ENCODE measurements around the gene ST6GALNAC6. TPM values are rescaled to one million over a fixed set of nuclear protein-coding genes. Genes with fewer than 3 reads are reported as not detected.

The ST6GALNAC6 gene
- total RNA-seq, 2 donors from 2014 or later = 46.4 to 95.1 TPM

DNA sequence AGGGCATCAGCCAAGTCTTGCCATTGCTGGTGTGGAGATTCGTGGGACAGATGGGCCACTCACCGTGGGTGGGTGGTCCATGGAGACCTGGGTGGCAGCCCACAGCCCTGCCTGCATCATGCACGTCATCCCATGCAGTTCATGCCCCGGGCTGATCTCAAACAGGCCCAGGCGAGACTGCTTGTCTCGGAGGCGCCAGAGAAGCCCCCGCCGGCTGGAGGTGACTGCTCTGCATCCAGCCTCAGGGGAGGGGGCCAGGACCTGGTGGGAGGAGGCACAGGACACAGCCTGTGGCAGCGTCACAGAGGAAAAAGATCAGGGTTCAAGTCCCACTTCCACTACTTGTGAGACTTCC is 30.2 kb upstream of the ST6GALNAC6 start:
- no peak overlapping the region for H3K4me3 ChIP-seq
- no peak overlapping the region for H3K27ac ChIP-seq
- no peak for TF ChIP-seq POLR2A (IDR thresholded peaks at IDR 0.05)
- TF ChIP-seq CTCF (IDR thresholded peaks at IDR 0.05) = no peak
- TF ChIP-seq POLR2AphosphoS5 (IDR thresholded peaks at IDR 0.05) = no peak
- H3K27me3 ChIP-seq (replicated peaks; ENCODE audit: insufficient read depth) = no peaks in the 10 kb centered on the region
- peaks cover 0 to under 1% of the 10 kb centered on the region in 2 donors for H3K36me3 ChIP-seq
- WGBS = 58% methylated on average over 10 of the region's 10 CpGs
- intact Hi-C loops (cut with DNase I) = no loop called here
- no peaks in the 10 kb centered on the region for H3K4me1 ChIP-seq (replicated peaks)
- H3K9me3 ChIP-seq = no peaks in the 10 kb centered on the region
- no peak for DNase-seq (ENCODE audit: low spot score)

GRCh38 chr9:127928676-127929624 is 29.5 kb upstream of the ST6GALNAC6 start:
- 71% methylated on average over 11 of the region's 11 CpGs for WGBS
- TF ChIP-seq CTCF (IDR thresholded peaks at IDR 0.05) (no peak), POLR2A (IDR thresholded peaks at IDR 0.05) (no peak), POLR2AphosphoS5 (IDR thresholded peaks at IDR 0.05) (no peak)
- no peaks in the 10 kb centered on the region for H3K4me1 ChIP-seq (replicated peaks)
- no peaks in the 10 kb centered on the region for H3K27me3 ChIP-seq (replicated peaks; ENCODE audit: insufficient read depth)
- intact Hi-C loops (cut with DNase I) = no loop called here
- no peaks in the 10 kb centered on the region for H3K36me3 ChIP-seq
- no peak overlapping the region for H3K27ac ChIP-seq
- no peak overlapping the region for H3K4me3 ChIP-seq
- no peak for DNase-seq (ENCODE audit: low spot score)
- no peaks in the 10 kb centered on the region for H3K9me3 ChIP-seq

DNA sequence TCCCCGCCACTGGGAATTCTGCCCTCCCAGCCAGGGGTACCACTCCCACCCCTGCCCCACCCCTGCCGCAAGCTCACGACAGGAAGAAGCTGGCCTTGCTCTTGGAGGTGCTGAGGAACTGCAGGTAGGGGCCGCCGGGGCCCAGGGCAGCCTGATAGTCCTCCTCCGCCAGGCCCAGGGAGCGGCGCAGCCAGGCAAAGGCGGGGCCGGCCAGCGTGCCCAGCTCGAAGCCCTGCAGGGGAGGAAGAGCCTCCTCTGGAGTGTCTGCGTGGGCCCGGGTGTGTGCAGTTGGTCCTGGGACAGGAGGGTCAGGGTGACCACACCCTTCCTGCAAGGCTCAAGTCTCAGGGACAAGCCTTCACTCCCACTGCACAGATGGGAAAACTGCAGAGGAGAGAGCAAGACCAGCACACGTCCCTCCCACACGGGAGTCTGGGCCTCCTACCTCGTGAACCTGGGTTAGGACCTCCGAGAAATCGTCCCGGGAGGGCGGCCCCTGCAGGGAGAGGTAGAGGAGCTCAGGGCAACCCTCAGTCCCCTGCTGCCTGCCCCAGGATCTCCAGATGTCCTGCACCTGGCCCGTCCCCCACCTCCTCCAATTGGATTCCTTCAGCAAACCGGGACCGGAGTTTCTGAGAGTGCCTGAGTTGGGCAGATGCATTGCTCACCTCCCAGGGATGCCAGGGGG is 28.7 kb upstream of the ST6GALNAC6 start:
- no peaks in the 10 kb centered on the region for H3K27me3 ChIP-seq (replicated peaks; ENCODE audit: insufficient read depth)
- no peaks in the 10 kb centered on the region for H3K9me3 ChIP-seq
- no peak overlapping the region for H3K27ac ChIP-seq
- WGBS = 32% methylated on average over 24 of the region's 24 CpGs
- no peak for DNase-seq (ENCODE audit: low spot score)
- no peaks in the 10 kb centered on the region for H3K36me3 ChIP-seq
- peak overlapping the region in 1 of 2 donors; percentile 22 for H3K4me3 ChIP-seq
- intact Hi-C loops (cut with DNase I) = no loop called here
- H3K4me1 ChIP-seq (replicated peaks) = no peaks in the 10 kb centered on the region
- TF ChIP-seq CTCF (IDR thresholded peaks at IDR 0.05) (no peak), POLR2AphosphoS5 (IDR thresholded peaks at IDR 0.05) (no peak), POLR2A (IDR thresholded peaks at IDR 0.05) (no peak)

DNA sequence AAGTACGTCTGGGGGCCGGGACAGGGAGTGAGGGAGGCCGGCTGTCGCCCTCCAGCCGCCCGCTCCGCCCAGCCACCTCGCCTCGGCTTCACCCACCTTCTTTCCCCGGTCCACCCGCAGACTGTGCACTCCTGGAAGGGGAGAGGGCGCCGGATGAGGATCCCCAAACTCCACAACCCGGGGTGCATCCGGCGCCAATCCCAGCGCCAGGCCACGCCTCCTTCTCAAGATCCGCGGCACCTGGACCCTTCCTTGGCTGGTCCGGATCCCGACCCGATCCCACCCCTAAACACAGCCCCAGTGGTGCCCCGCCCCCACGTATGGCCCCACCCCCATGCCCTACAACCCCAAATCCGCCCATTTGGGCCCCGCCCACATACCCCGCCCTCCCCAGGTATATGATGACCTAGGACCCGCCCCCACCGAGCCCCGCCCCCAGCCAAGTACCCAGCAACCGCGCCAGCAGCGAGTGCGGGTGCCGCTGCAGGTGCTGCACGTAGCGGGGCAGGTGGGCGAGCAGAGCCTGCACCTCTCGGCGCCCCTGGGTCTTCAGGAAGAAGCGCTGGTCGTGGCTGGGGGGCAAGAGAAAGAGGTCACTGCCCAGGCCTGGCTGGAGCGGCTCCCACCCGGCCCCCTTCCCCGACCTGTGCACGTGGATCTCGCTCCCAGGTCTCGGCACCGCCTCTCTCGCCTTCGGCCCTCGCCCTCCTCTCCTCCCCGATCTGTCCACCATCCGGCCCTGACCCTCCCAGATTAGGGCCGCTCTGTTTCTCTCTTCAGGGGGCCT is 28.0 kb upstream of the ST6GALNAC6 start:
- no peaks in the 10 kb centered on the region for H3K36me3 ChIP-seq
- 4% methylated on average over 43 of the region's 56 CpGs for WGBS
- peak; percentile 63 for DNase-seq (ENCODE audit: low spot score)

DNA sequence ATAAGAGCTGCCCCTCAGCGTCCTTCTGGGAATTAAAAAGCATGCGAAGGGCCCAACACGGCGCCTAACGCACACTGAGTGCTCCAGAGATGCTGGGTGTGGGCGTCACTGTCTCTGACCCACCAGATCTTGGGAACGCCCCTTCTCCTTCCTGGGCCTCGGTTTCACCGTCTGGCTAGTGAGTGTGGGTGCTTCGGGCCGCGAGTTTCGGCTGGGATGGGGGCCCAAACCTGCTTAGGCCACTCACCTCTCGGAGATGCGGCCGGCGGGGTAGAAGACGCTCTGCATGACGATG is 27.4 kb upstream of the ST6GALNAC6 start:
- Histone ChIP-seq H3K4me1 (replicated peaks) (no peaks in the 10 kb centered on the region), H3K9me3 (no peaks in the 10 kb centered on the region), H3K36me3 (no peaks in the 10 kb centered on the region), H3K4me3 (peak overlapping the region; percentile 11 to 22), H3K27me3 (replicated peaks; ENCODE audit: insufficient read depth) (no peaks in the 10 kb centered on the region), H3K27ac (no peak overlapping the region)
- TF ChIP-seq POLR2AphosphoS5 (IDR thresholded peaks at IDR 0.05) (no peak), CTCF (IDR thresholded peaks at IDR 0.05) (no peak), POLR2A (IDR thresholded peaks at IDR 0.05) (no peak)
- intact Hi-C loops (cut with DNase I) = no loop called here
- DNase-seq (ENCODE audit: low spot score) = no peak
- 10% methylated on average over 19 of the region's 19 CpGs for WGBS

More for the DNA sequence above, 28.0 kb upstream of the ST6GALNAC6 start:
- Histone ChIP-seq H3K27me3 (replicated peaks; ENCODE audit: insufficient read depth) (no peaks in the 10 kb centered on the region), H3K9me3 (no peaks in the 10 kb centered on the region), H3K4me1 (replicated peaks) (no peaks in the 10 kb centered on the region), H3K4me3 (peak overlapping the region; percentile 11 to 22), H3K27ac (no peak overlapping the region)
- TF ChIP-seq POLR2A (IDR thresholded peaks at IDR 0.05) (peak; percentile 16), POLR2AphosphoS5 (IDR thresholded peaks at IDR 0.05) (no peak)
- intact Hi-C loops (cut with DNase I) = no loop called here
